Liver (tissue), 9 donors: ENCODE data around the gene HOXA7. TPM values are rescaled to one million over a fixed set of nuclear protein-coding genes. Genes with fewer than 3 reads are reported as not detected.

Experiments used
- DNase-seq: peaks from one replicate; pipeline ENCODE4 v3.0.0-alpha.2; 2017; ENCODE audit warnings: low spot score
- H3K27ac ChIP-seq, 2 donors: one replicate each; pipeline ENCODE4 v1.7.0; 2013; ENCODE audit warnings: inconsistent platforms in 2 of 2, low read length in 2 of 2, control low read depth in 1 of 2, low read depth in 1 of 2, mild to moderate bottlenecking in 1 of 2
- H3K27me3 ChIP-seq, 4 donors: one replicate each; pipeline versions ENCODE4 v1.6.1 to v1.7.0; 2013; ENCODE audit warnings: low read length in 3 of 4, inconsistent platforms in 1 of 4, mild to moderate bottlenecking in 1 of 4, moderate library complexity in 1 of 4; ENCODE audit not compliant: control insufficient read depth in 4 of 4, insufficient read depth in 4 of 4
- H3K36me3 ChIP-seq, 4 donors: one replicate each; pipeline versions ENCODE4 v1.6.1 to v1.7.0; 2013; ENCODE audit warnings: low read length in 3 of 4, mild to moderate bottlenecking in 3 of 4, low read depth in 1 of 4, moderate library complexity in 1 of 4; ENCODE audit not compliant: control insufficient read depth in 4 of 4, insufficient read depth in 3 of 4
- H3K4me1 ChIP-seq, 4 donors: one replicate each; pipeline versions ENCODE4 v1.6.1 to v1.7.0; 2013; ENCODE audit warnings: low read length in 3 of 4, mild to moderate bottlenecking in 3 of 4, moderate library complexity in 1 of 4; ENCODE audit not compliant: control insufficient read depth in 4 of 4, insufficient read depth in 4 of 4
- H3K4me3 ChIP-seq, 3 donors: one replicate each; pipeline versions ENCODE4 v1.6.1 to v1.7.0; 2013; ENCODE audit warnings: low read length in 3 of 3, control low read depth in 1 of 3, low read depth in 1 of 3, mild to moderate bottlenecking in 1 of 3
- H3K9ac ChIP-seq, 2 donors: one replicate each; pipeline ENCODE4 v1.7.0; 2013; ENCODE audit warnings: low read length in 2 of 2, mild to moderate bottlenecking in 2 of 2, moderate library complexity in 2 of 2, control low read depth in 1 of 2, low read depth in 1 of 2
- H3K9me3 ChIP-seq, 4 donors: one replicate each; pipeline versions ENCODE4 v1.6.1 to v1.7.0; 2013; ENCODE audit warnings: low read length in 3 of 4; ENCODE audit not compliant: control insufficient read depth in 4 of 4
- CTCF ChIP-seq: fragments of 150-350 bp; IDR thresholded peaks from 2 replicates; pipeline ENCODE4 v1.5.1; 2017; ENCODE audit warnings: improper control_type of control experiment, low read depth, low read length; ENCODE audit not compliant: missing input control
- FOXA1 ChIP-seq: IDR thresholded peaks from 2 replicates; pipeline ENCODE4 v1.6.1; 2016; ENCODE audit warnings: antibody characterized with exemption
- FOXA2 ChIP-seq: IDR thresholded peaks from 2 replicates; pipeline ENCODE4 v1.6.1; 2016; ENCODE audit warnings: antibody characterized with exemption
- GABPA ChIP-seq, 2 donors: IDR thresholded peaks in 1 of 2; conservative IDR thresholded peaks in 1 of 2; 2 replicates each; pipeline ENCODE4 v1.6.1; 2016; ENCODE audit warnings: antibody characterized with exemption in 2 of 2, mild to moderate bottlenecking in 1 of 2, moderate library complexity in 1 of 2
- JUND ChIP-seq, 2 donors: IDR thresholded peaks; 2 replicates each; pipeline ENCODE4 v1.6.1; 2016; ENCODE audit warnings: antibody characterized with exemption in 2 of 2
- NR2F2 ChIP-seq: IDR thresholded peaks from 2 replicates; pipeline ENCODE4 v1.6.1; 2016; ENCODE audit warnings: antibody characterized with exemption
- RAD21 ChIP-seq, 2 donors: IDR thresholded peaks; 2 replicates each; pipeline ENCODE4 v1.6.1; 2016; ENCODE audit warnings: antibody characterized with exemption in 2 of 2, mild to moderate bottlenecking in 2 of 2
- RXRA ChIP-seq, 2 donors: IDR thresholded peaks; 2 replicates each; pipeline ENCODE4 v1.6.1; 2017 to 2018; ENCODE audit warnings: antibody characterized with exemption in 2 of 2, mild to moderate bottlenecking in 1 of 2
- SP1 ChIP-seq: IDR thresholded peaks from 2 replicates; pipeline ENCODE4 v1.6.1; 2018; ENCODE audit warnings: antibody characterized with exemption, mild to moderate bottlenecking
- YY1 ChIP-seq: IDR thresholded peaks from 2 replicates; pipeline ENCODE4 v1.6.1; 2016; ENCODE audit warnings: antibody characterized with exemption, mild to moderate bottlenecking
- ZBTB33 ChIP-seq: IDR thresholded peaks from 2 replicates; pipeline ENCODE4 v1.6.1; 2016; ENCODE audit warnings: antibody characterized with exemption
- WGBS: extraction: QIAGEN DNeasy Blood & Tissue Kit; methylation state at CpG from one replicate; pipeline ENCODE4 v1.1.7; 2013; 5-methylcytosine and 5-hydroxymethylcytosine counted together
- polyA plus RNA-seq, 2 donors: library from polyadenylated mRNA; stranded (reverse) in 1 of 2; unstranded in 1 of 2; fragments of 200-250 nt in 1 of 2; fragments of >200 nt in 1 of 2; fragmentation: Nextera tagmentation in 1 of 2; extraction: Ambion mirVana in 1 of 2; gene quantifications; one replicate each; pipeline versions ENCODE4 v1.2.1 to v1.2.3, GENCODE V29; 2013 to 2015
- total RNA-seq, 2 donors: library from RNA; depleted of rRNA; stranded (reverse); fragments of >200 nt; gene quantifications; one replicate each; pipeline ENCODE4 v1.2.3, GENCODE V29; 2014
- TF ChIP-seq, protein P1 (sequence below): IDR thresholded peaks from 2 replicates; pipeline ENCODE4 v1.6.1; 2016; ENCODE audit warnings: antibody characterized with exemption, mild to moderate bottlenecking
- donor health status: healthy.
- donor health status: healthy.
- donor health status: healthy.
- donor health status: healthy.
- donor health status: healthy.

The HOXA7 gene
- total and polyA plus RNA-seq, 4 donors = under 0.01 to 0.05 TPM; not detected in 2

GRCh38 chr7:27112361-27112760, 44.1 kb downstream of the HOXA7 start:
- no peak for DNase-seq
- H3K36me3 ChIP-seq = no peaks in the 10 kb centered on the region
- peaks cover 0 to 27% (median 4%) of the 10 kb centered on the region in 4 donors for H3K27me3 ChIP-seq
- WGBS = 20% methylated on average over 4 of the region's 4 CpGs
- H3K4me1 ChIP-seq = peaks cover 0 to 3% (median 2%) of the 10 kb centered on the region in 4 donors
- H3K27ac ChIP-seq = peak overlapping the region in 1 of 2 donors; percentile 59
- H3K4me3 ChIP-seq = no peak overlapping the region
- no peak overlapping the region for H3K9ac ChIP-seq
- no peaks in the 10 kb centered on the region for H3K9me3 ChIP-seq
- TF ChIP-seq CTCF (no peak), RXRA (IDR thresholded peaks at IDR 0.05) (no peak), SP1 (no peak), NR2F2 (no peak), RAD21 (IDR thresholded peaks at IDR 0.05) (no peak), YY1 (no peak), FOXA2 (no peak), ZBTB33 (no peak), GABPA (IDR thresholded peaks at IDR 0.05 in 1 of 2, conservative IDR thresholded peaks at IDR 0.05 in 1 of 2) (no peak)
- TF ChIP-seq, protein P1, sequence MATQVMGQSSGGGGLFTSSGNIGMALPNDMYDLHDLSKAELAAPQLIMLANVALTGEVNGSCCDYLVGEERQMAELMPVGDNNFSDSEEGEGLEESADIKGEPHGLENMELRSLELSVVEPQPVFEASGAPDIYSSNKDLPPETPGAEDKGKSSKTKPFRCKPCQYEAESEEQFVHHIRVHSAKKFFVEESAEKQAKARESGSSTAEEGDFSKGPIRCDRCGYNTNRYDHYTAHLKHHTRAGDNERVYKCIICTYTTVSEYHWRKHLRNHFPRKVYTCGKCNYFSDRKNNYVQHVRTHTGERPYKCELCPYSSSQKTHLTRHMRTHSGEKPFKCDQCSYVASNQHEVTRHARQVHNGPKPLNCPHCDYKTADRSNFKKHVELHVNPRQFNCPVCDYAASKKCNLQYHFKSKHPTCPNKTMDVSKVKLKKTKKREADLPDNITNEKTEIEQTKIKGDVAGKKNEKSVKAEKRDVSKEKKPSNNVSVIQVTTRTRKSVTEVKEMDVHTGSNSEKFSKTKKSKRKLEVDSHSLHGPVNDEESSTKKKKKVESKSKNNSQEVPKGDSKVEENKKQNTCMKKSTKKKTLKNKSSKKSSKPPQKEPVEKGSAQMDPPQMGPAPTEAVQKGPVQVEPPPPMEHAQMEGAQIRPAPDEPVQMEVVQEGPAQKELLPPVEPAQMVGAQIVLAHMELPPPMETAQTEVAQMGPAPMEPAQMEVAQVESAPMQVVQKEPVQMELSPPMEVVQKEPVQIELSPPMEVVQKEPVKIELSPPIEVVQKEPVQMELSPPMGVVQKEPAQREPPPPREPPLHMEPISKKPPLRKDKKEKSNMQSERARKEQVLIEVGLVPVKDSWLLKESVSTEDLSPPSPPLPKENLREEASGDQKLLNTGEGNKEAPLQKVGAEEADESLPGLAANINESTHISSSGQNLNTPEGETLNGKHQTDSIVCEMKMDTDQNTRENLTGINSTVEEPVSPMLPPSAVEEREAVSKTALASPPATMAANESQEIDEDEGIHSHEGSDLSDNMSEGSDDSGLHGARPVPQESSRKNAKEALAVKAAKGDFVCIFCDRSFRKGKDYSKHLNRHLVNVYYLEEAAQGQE = no peak

- TF ChIP-seq RXRA (IDR thresholded peaks at IDR 0.05) = no peak
- no peak for TF ChIP-seq JUND (IDR thresholded peaks at IDR 0.05)
- no peak for TF ChIP-seq FOXA2
- no peak for TF ChIP-seq FOXA1
- TF ChIP-seq RAD21 (IDR thresholded peaks at IDR 0.05) = no peak
- TF ChIP-seq CTCF = no peak
- no peak for TF ChIP-seq GABPA (IDR thresholded peaks at IDR 0.05 in 1 of 2, conservative IDR thresholded peaks at IDR 0.05 in 1 of 2)
- H3K9me3 ChIP-seq = no peaks in the 10 kb centered on the region
- peak overlapping the region; percentile 46 to 54 for H3K27ac ChIP-seq
- H3K9ac ChIP-seq = no peak overlapping the region
- no peaks in the 10 kb centered on the region for H3K36me3 ChIP-seq
- DNase-seq = no peak
- H3K4me1 ChIP-seq = peaks cover 0 to 3% (median 2%) of the 10 kb centered on the region in 4 donors
- WGBS = 20% methylated on average over 4 of the region's 4 CpGs
- H3K4me3 ChIP-seq = no peak overlapping the region
- H3K27me3 ChIP-seq = peaks cover 0 to 27% (median 4%) of the 10 kb centered on the region in 4 donors
Measured at GRCh38 chr7:27111751-27112277, 44.7 kb downstream of the HOXA7 start.
